GM18907 (cell line): ENCODE measurements around the gene PRODH.
"Not testable (repeated sequence)": the region's sequence is repeated elsewhere in the genome, so short reads cannot be mapped to it uniquely, and the experiment has no call there.

ENCODE experiments used
- ATAC-seq: cut with Tn5 transposase; IDR thresholded peaks from one replicate; pipeline ENCODE4 v1.9.1; 2021; ENCODE audit warnings: mild to moderate bottlenecking, moderate library complexity; ENCODE audit not compliant: unreplicated experiment

Gene PRODH

DNA sequence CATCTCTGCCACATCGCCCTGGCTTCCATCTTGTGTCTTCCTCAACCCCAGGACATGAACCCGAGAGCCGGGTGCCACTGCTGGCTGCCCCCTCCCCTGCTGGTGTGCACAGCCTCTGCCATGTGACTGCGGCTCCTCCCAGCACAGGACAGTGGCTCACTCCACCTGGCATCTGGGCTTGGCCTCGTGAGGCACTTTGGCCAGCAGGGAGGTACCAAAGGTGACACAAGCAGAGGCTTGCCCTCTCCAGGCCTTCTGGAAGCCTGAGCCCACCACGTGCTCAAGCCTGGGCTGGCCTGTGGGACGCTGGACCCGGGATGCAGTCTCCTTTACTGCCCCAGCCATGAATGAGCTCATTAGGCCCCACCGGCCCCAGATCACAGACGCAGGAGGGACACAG lies 21.5 kb downstream of the PRODH start:
- ATAC-seq = not testable (repeated sequence)

DNA sequence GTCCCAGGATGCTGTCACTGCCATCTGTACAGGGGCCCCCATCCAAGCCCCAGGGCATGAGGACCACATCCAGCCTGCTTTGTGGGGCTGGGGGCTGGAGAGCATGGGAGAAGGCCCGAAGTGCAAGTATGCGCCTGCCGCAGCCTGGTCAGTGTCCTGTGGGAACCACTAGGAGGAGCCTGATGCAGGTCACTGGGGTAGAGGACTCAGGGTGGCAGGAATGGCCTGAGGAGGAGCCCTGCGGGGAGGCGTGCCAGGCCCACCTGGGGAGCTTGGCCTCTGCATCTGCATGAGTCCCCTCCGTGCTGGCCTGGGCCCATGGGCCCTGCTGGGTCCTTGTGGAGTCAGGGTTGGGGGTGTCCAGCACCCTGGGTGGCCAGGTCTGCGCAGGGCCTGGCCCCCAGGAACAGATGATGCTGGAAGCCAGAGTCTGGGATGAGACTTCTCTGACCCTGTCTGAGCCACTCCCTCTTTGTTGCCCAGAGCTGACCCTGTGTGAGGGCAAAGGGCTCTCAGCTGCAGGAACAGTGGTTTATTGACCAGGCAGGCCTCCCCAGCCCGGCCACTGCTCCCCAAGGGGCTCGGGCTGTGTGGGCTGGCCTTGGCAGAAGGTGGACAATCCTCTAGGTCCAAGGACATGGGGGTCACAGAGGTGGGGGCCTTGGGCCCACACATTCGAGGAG lies 23.7 kb downstream of the PRODH start:
- ATAC-seq = not testable (repeated sequence)

DNA sequence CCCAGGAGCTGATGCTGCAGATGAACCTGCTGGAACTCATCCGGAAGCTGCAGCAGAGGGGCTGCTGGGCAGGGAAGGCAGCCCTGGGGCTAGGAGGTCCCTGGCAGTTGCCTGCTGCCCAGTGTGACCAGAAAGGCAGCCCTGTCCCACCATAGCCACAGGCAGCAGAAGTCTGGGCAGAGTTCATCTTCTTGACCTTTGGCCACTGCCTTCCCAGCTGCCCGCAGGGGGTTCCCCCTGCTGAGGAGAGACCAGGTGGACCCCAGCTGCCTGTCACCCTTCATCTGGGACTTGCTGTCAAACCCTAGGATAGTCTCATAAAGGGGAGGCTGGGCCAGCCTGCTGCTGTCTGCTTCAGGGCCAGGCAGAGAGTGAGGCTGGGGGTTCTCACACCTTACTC lies 24.6 kb downstream of the PRODH start:
- not testable (repeated sequence) for ATAC-seq

DNA sequence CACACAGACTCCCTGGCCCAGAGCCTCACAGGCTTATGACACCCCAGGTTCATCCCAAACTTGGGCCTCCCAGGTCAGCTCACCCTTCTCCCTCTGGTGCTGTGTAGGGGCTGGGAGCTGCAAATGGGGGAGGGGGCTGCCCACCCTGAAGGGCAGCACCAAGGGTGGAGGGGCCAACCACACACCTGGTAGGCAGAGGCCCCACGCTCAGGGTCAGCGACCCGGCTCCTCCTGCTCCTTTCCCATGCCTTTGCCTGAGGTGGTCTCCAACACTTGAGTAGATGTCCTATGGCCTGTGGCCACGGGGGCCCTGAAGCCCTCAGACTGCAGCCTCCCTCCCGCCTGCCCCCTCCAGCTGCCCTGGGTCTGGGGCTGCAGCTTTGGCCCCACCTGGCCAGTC lies 26.5 kb downstream of the PRODH start:
- ATAC-seq = no peak

DNA sequence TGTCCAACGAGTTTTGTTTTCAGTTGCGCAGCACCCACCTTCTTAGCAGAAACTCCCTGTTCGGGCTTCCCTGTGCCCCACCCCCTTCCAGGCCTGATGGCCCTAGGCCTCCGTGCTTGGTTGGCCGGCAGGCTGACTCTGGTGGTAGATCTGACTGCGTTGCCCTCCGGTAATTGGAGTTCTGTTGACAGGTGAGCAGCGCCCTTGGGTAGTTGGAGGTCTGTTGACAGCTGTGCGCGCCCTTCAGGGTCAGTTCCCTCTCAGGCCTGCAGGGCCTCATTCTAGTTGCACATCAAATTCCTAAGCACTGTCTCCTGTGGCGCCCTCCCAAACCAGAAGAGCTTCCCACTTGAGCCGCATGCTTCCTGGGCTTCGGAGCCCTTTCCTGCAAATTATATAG lies 29.2 kb downstream of the PRODH start:
- ATAC-seq = no peak

DNA sequence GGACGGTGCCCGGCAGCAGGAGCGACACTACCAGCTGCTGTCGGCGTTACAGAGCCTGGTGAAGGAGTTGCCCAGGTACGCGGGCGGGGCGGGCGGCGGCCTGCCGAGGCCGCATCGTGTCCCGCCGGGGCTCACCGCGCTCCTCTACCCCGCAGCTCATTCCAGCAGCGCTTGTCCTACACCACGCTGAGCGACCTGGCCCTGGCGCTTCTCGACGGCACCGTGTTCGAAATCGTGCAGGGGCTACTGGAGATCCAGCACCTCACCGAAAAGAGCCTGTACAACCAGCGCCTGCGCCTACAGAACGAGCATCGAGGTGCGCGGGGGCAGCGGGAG lies 29.7 kb downstream of the PRODH start:
- peak; percentile 24 for ATAC-seq

DNA sequence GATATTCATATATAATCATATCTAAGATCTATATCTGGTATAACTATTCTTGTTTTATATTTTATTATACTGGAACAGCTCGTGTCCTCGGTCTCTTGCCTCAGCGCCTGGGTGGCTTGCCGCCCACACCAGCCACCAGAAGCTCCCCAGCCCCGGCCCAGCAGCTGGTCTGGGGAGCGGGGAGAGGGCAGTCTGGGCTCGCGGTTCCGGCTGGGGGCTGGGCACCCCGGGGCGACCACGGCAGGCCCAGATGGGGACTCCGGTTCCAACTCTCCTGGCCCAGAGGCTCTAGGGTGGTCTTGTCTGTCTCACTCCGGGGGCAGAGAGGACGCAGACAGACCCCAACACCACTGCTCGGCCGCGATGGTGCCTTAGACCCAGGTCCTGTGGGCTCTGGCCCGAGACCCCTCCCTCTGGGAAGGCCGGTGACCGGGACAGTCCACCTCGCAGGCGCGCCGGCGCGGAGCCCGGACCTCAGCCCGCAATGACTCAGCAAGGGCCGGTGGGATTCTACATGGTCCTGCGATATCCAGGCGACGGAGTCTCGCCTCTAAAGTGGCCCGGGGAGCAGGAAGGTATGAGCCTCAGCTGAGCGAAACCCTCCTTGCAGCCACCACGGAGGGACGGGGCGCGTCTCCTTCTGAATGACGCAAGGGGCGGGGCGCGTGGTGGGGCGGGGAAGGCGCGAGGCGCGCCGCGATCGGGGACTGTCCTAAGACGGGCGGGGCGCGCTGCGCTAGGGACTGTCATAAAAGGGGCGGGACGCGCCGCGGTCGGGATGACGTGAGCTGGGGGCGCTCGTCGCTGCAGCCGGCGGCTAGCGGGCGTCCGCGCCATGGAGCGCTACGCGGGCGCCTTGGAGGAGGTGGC lies 30.3 kb downstream of the PRODH start, which contains the start of gene DGCR6:
Gene DGCR6, plus strand, starts transcription at position 781 of the 870 bp plus-strand sequence. Its CDS starts 55 bp downstream, at position 836.
- peak; percentile 92 for ATAC-seq

DNA sequence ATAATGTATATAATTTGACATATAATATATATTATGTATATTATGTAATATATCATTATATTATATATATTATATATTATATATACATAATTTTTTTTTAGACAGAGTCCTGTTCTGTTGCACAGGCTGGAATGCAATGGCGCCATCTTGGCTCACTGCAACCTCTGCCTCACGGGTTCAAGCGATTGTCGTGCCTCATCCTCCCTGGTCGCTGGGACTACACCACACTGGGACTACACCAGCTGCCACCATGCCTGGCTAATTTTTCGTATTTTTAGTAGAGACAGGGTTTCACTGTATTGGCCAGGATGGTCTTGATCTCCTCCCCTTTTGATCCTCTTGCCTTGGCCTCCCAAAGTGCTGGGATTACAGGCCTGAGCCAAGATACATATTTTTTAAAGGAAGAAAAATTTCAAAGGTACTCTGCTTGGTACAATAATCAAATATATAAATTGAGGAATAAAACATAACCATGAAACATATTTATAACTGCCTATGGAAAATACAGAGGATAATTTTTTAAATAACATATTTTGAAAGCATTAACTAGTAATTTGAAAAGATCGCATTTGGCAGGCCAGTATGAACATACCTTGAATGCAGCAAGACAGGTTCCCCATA lies 39.9 kb downstream of the PRODH start:
- not testable (repeated sequence) for ATAC-seq

DNA sequence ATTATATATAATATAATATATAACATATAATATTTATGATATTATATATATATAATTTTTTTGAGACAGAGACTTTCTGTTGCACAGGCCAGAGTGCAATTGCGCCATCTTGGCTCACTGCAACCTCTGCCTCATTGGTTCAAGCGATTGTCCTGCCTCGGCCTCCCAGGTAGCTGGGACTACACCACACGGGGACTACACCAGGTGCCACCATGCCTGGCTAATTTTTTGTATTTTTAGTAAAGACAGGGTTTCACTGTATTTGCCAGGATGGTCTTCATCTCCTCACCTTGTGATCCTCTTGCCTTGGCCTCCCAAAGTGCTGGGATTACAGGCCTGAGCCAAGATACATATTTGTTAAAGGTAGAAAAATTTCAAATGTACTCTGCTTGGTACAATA lies 42.3 kb downstream of the PRODH start:
- ATAC-seq = not testable (repeated sequence)

DNA sequence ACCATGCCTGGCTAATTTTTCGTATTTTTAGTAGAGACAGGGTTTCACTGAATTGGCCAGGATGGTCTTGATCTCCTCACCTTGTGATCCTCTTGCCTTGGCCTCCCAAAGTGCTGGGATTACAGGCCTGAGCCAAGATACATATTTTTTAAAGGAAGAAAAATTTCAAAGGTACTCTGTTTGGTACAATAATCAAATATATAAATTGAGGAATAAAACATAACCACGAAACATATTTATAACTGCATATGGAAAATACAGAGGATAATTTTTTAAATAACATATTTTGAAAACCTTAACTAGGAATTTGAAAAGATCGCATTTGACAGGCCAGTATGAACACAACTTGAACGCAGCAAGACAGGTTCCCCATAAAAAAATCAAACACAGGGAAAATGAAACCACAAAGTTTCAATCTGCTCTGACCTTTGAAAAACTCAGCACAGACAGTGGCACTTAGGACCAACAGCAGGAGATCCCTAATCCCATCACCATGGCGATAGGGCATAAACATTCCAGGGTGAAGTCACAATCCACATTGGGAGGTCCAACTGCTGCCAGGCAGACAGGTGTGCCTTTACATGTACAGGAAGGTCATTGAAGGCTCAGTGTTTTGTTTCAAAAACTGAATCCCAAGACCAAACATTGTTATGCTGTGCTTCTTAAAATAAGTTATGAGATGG lies 45.4 kb downstream of the PRODH start:
- ATAC-seq = not testable (repeated sequence)

DNA sequence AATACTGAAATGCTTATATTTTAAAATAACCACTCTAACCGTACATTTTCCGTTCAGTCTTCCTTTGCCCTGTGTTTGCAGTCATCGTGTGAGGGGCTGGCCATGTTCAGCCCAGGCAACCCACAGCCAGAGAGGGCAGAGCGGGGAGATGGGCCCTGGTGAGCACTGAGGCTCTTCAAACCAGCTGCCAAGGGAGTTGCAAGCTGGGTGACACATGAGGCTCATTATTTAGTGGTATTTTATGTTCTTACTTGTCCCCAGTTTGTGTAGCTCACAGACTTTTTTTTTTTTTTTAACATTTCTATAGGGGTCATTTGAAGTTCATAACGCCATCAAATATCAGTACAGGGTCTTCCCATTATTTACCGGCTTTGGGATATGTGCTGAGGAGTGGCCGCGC lies 48.0 kb downstream of the PRODH start:
- ATAC-seq = no peak

DNA sequence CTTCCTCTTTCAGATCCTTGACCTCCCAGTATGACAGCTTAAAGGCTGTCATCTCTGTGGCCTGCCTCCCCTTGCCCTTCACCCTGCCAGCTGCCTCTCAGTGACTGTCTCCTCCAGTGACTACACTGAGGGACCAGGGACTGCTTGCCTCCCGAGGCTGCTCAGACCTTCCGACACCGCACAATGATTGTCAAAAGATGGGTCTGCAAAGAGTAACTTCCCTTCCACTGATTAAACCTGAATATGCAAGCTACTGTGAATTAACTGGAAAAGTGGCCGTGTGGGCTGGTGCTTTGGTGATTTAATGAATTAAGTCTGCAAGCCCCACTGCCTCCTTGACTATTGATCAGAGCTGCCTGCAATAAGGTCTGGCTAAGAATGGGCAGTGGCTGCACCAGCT lies 51.6 kb downstream of the PRODH start:
- ATAC-seq = not testable (repeated sequence)

DNA sequence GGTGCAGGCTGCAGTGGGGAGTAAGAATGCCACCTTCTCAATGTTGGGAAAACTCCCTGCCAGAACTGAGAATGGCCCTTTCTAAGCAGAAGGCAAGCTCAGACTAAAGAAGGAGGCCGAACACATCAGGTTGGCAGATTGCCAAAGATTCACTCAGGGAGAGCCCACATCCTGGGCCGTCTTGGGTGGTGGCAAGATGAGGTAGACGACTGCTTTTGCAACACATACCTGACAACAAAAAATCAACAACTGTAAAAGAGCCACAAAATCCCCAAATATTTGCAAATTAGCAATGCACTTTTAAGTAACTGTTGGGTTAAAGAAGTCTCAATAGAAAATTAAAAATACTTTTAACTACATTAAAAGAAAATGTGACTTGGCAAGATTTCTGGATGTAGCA lies 54.8 kb downstream of the PRODH start:
- ATAC-seq = not testable (repeated sequence)
